Measurements from ENCODE around the gene FAU. TPM values are rescaled to one million over a fixed set of nuclear protein-coding genes. Genes with fewer than 3 reads are reported as not detected.

Gene FAU
- total RNA-seq, 1 donor = 137 TPM

GRCh38 chr11:65103476-65103875 lies 18.5 kb downstream of the FAU start:
- H3K4me3 ChIP-seq (ENCODE audit: low read depth, low read length) = no peak overlapping the region
- DNase-seq (ENCODE audit: low read depth) = no peak
- no peak for TF ChIP-seq CTCF (IDR thresholded peaks at IDR 0.05; ENCODE audit: insufficient read depth, low read depth, low read length)

- H3K4me3 ChIP-seq (ENCODE audit: low read depth, low read length) = no peak overlapping the region
- no peak for DNase-seq (ENCODE audit: low read depth)
- no peak for TF ChIP-seq CTCF (IDR thresholded peaks at IDR 0.05; ENCODE audit: insufficient read depth, low read depth, low read length)
Measured at GRCh38 chr11:65102142-65103095, 19.5 kb downstream of the FAU start.

- no peak overlapping the region for H3K4me3 ChIP-seq (ENCODE audit: low read depth, low read length)
- TF ChIP-seq CTCF (IDR thresholded peaks at IDR 0.05; ENCODE audit: insufficient read depth, low read depth, low read length) = peak; percentile 3
- DNase-seq (ENCODE audit: low read depth) = no peak
Measured at GRCh38 chr11:65100674-65101350, 21.1 kb downstream of the FAU start.

- H3K4me3 ChIP-seq (ENCODE audit: low read depth, low read length) = peak overlapping the region; percentile 79
- no peak for TF ChIP-seq CTCF (IDR thresholded peaks at IDR 0.05; ENCODE audit: insufficient read depth, low read depth, low read length)
- DNase-seq (ENCODE audit: low read depth) = no peak
Measured at GRCh38 chr11:65096926-65097325, 25.0 kb downstream of the FAU start.

GRCh38 chr11:65095974-65096806 lies 25.7 kb downstream of the FAU start, which contains the start of gene VPS51:
Gene VPS51, plus strand, starts transcription at chr11:65096214. Its CDS starts 37 bp downstream, at chr11:65096251.
- no peak for TF ChIP-seq CTCF (IDR thresholded peaks at IDR 0.05; ENCODE audit: insufficient read depth, low read depth, low read length)
- DNase-seq (ENCODE audit: low read depth) = peak; percentile 92
- peak within 1 kb of the TSS; percentile 79 for H3K4me3 ChIP-seq (ENCODE audit: low read depth, low read length)

- no peak for DNase-seq (ENCODE audit: low read depth)
- TF ChIP-seq CTCF (IDR thresholded peaks at IDR 0.05; ENCODE audit: insufficient read depth, low read depth, low read length) = no peak
- peak overlapping the region; percentile 79 for H3K4me3 ChIP-seq (ENCODE audit: low read depth, low read length)
Measured at GRCh38 chr11:65095427-65095826, 26.5 kb downstream of the FAU start.

Measured in fibroblast of villous mesenchyme (primary cell).